BLaER1 treated with 17β-estradiol and CSF1 and Interleukin-3, amounts not matched to agents 10 nM and 100 nM (cell line): ENCODE data around the gene ATP5IF1.
A peak's percentile ranks its signal among the peaks of the same experiment; 100 is the strongest.

Experiments used
- H3K27ac ChIP-seq, 11 experiments: shearing (Covaris generic); formaldehyde crosslinking; 2 replicates each; pipeline ENCODE4 v1.8.1; 2022
- H3K27me3 ChIP-seq, 11 experiments: shearing (Covaris generic); formaldehyde crosslinking; 2 replicates each; pipeline ENCODE4 v1.8.1; 2022
- H3K36me3 ChIP-seq, 11 experiments: shearing (Covaris generic); formaldehyde crosslinking; 2 replicates each; pipeline ENCODE4 v1.8.1; 2022
- H3K4me1 ChIP-seq, 10 experiments: shearing (Covaris generic); formaldehyde crosslinking; 2 replicates each; pipeline ENCODE4 v1.8.1; 2022
- H3K4me2 ChIP-seq, 11 experiments: shearing (Covaris generic); formaldehyde crosslinking; 2 replicates each; pipeline ENCODE4 v1.8.1; 2022
- H3K4me3 ChIP-seq, 10 experiments: shearing (Covaris generic); formaldehyde crosslinking; 2 replicates each; pipeline ENCODE4 v1.8.1; 2022
- H3K9ac ChIP-seq, 11 experiments: shearing (Covaris generic); formaldehyde crosslinking; 2 replicates each; pipeline ENCODE4 v1.8.1; 2022
- H3K9me3 ChIP-seq, 11 experiments: shearing (Covaris generic); formaldehyde crosslinking; replicated peaks in 1 of 11; 2 replicates each; pipeline ENCODE4 v1.8.1; 2022
- H4K20me1 ChIP-seq, 11 experiments: shearing (Covaris generic); formaldehyde crosslinking; 2 replicates each; pipeline ENCODE4 v1.8.1; 2022
- Cebpa-rat ChIP-seq, 11 experiments: shearing (Covaris generic); IDR thresholded peaks; 2 replicates each; pipeline ENCODE4 v1.8.1; 2022

The ATP5IF1 gene

DNA sequence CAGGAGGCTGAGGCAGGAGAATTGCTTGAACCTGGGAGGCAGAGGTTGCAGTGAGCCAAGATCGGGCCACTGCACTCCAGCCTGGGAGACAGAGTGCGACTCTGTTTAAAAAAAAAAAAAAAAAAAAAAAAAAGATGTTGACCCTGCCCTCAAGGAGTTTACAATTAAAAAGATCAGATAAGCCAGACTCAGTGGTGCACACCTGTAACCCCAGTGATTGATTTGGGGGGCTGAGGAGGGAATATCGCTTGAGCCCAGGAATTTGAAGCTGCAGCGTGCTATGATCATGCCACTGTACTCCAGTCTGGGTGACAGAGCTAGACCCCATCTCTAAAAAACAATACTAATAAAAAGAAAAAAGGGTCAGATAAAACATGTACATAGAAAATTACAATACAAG lies 21.8 kb downstream of the ATP5IF1 start:
- H3K27me3 ChIP-seq = no peaks in the 10 kb centered on the region
- no peaks in the 10 kb centered on the region for H3K9me3 ChIP-seq
- H3K9ac ChIP-seq = no peak overlapping the region
- H3K27ac ChIP-seq = peak overlapping the region in 3 of 11 experiments; percentile 78 to 89 (median 87); a peak in 3 of 22 replicates
- no peak for TF ChIP-seq Cebpa-rat (IDR thresholded peaks at IDR 0.05)
- no peak overlapping the region for H3K4me3 ChIP-seq
- peaks cover 22 to 33% (median 30%) of the 10 kb centered on the region in 11 experiments; a peak in 21 of 22 replicates for H4K20me1 ChIP-seq
- peak overlapping the region in 6 of 11 experiments; percentile 68 to 96 (median 85); a peak in 8 of 22 replicates for H3K4me2 ChIP-seq
- H3K4me1 ChIP-seq = peaks cover 28 to 35% (median 33%) of the 10 kb centered on the region in 10 experiments
- no peaks in the 10 kb centered on the region for H3K36me3 ChIP-seq

DNA sequence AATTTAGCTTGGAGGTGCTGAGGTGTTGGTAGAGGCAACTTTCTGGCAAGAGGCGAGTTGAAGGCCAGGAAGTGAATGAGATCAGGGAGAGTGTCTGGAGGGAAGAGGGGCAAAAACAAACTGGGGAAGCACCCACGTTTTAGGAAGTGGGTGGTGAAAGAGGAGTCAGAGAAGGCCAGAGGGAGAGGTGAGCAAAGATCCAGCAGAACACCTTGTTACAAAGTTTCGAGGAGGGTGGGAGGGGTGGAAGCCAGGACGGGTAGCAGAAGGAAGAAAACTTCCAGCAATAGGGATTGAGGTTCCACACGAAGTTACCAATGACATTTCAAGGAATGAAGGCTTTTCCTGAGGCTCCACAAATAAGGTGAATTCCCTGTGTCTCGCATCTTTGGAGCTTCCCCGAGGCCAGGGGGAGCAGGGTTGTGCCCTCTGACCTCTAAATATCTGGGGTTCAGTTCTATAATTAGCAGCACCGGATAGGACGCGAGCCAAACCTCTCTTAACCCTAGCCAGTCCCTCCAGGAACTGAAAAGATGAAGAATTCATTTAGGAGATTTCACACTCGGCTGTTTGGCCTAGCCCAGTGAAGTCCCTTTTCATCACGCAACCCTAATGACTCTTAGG lies 22.8 kb downstream of the ATP5IF1 start:
- Histone ChIP-seq H3K27me3 (no peaks in the 10 kb centered on the region), H3K9ac (peak overlapping the region; percentile 32 to 97 (median 63); a peak in 19 of 22 replicates), H3K4me3 (peak overlapping the region in 8 of 10 experiments; percentile 10 to 100 (median 92); a peak in 12 of 20 replicates), H3K4me1 (peaks cover 28 to 46% (median 42%) of the 10 kb centered on the region in 10 experiments), H4K20me1 (peaks cover 32 to 43% (median 40%) of the 10 kb centered on the region in 11 experiments), H3K4me2 (peak overlapping the region; percentile 68 to 96 (median 76)), H3K27ac (peak overlapping the region; percentile 54 to 89 (median 69)), H3K36me3 (peaks cover 0 to 5% (median 0%) of the 10 kb centered on the region in 11 experiments; a peak in 1 of 22 replicates), H3K9me3 (no peaks in the 10 kb centered on the region)
- TF ChIP-seq Cebpa-rat (IDR thresholded peaks at IDR 0.05) = no peak; a peak in 2 of 22 replicates

DNA sequence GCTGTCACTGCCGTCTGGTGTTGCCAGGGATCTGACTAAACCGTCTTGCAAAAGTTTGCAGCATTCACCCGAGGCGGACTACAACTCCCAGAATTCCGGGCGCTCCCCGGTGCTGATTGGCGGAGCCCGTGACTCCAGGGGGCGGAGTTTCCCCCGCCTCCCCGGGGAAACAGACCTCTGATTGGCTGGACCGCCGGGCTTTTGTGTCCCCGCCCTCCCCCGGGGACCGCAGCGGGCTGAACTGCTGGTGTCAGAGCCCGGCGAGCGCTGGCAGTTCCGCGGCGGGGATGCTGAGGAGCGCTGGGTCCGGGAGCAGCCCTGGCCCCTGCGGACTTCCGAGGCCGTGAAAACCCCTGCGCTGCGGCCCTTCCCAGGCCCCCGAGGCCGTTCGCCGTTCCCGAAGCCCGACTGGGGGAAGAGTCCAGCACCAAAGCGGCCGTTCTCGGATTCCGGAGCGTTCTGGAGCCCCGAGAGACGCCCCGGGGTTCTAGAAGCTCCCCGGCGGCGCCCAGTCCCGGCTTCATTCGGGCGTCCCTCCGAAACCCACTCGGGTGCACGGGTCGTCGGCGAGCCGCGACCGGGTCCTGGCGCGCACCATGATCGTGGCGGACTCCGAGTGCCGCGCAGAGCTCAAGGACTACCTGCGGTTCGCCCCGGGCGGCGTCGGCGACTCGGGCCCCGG lies 23.5 kb downstream of the ATP5IF1 start, which contains the start of gene SESN2:
Gene SESN2 (plus strand): TSS at position 267 of the 682 bp plus-strand sequence. CDS start 330 bp downstream, at position 597.
- Histone ChIP-seq H4K20me1 (peaks cover 38 to 50% (median 47%) of the 10 kb centered on the region in 11 experiments), H3K9me3 (no peaks in the 10 kb centered on the region), H3K9ac (peak within 1 kb of the TSS; percentile 91 to 97 (median 93)), H3K4me2 (peak within 1 kb of the TSS; percentile 87 to 99 (median 96)), H3K27me3 (no peaks in the 10 kb centered on the region), H3K27ac (peak within 1 kb of the TSS; percentile 83 to 93 (median 87)), H3K4me1 (peaks cover 28 to 52% (median 44%) of the 10 kb centered on the region in 10 experiments), H3K36me3 (peaks cover 0 to 5% (median 0%) of the 10 kb centered on the region in 11 experiments; a peak in 1 of 22 replicates), H3K4me3 (peak within 1 kb of the TSS; percentile 91 to 100 (median 97))
- TF ChIP-seq Cebpa-rat (IDR thresholded peaks at IDR 0.05) = peak in 3 of 11 experiments; percentile 10 to 87 (median 37); a peak in 1 of 22 replicates

DNA sequence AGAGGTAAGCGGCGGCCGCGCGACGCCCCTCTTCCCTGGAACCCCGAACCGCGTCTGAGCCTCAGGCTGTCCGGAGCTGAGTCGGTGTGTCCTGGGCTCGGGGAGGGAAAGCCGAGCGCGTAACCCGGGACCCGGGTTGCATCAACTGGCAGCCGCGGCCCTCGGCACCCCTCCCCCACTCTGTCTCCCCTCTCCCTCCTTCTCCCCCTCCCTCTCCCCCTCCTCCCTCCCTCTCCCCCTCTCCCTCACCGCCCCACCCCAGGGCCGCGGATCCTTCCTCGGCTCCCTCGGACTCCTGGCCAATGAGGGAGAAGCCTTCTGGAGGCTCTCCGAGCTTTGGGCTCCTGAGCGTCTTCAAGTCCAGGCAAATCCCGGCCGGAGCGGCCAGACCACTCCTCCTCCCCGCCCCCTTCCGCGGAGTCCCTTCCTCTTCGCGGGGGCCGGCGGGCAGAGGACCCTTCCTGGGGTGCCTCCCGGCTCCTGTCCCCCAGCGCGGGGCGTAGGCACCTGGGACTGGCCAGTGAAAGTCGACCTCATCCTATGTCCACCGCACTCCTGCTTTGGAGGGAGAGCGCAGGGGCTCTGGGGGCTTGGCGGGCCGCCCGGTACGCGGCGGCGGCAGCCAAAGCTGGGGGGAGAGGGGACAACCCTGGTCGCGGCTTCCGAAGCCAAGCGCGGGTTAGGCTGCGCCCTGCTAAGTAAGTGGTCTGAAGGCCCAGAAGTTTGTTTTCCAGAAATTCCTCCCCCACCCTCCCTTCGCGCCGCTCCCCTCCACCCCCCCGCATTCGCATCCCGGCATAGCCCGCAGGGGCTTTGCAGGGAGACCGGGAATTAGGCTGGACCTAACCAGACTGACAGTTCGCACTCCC lies 24.2 kb downstream of the ATP5IF1 start:
- H3K27ac ChIP-seq = peak overlapping the region; percentile 83 to 93 (median 87)
- H4K20me1 ChIP-seq = peaks cover 46 to 57% (median 55%) of the 10 kb centered on the region in 11 experiments

DNA sequence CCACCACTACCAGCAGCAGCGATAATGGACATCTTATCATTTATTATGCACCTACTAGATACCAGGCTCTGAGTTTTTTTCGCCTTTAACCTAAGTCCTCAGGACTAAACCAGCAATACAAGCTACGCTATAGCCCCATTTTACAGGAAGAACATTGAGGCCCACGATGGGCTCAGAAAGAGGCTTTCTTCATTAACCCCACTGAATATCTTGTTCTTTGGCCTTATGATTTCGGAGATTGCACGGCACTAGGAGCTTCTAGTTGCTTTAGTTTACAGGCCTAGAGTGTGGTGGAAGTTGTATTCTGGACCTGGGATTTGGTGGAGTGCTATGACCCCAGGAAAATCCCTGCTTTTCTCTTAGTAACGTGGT lies 24.9 kb downstream of the ATP5IF1 start:
- peaks cover 52 to 64% (median 61%) of the 10 kb centered on the region in 11 experiments for H4K20me1 ChIP-seq
- peak overlapping the region; percentile 86 to 99 (median 95) for H3K4me2 ChIP-seq
- peaks cover 0 to 5% (median 0%) of the 10 kb centered on the region in 11 experiments; a peak in 1 of 22 replicates for H3K36me3 ChIP-seq
- no peak overlapping the region for H3K27ac ChIP-seq
- TF ChIP-seq Cebpa-rat (IDR thresholded peaks at IDR 0.05) = no peak
- no peaks in the 10 kb centered on the region for H3K27me3 ChIP-seq
- peak overlapping the region; percentile 73 to 97 (median 93); a peak in 21 of 22 replicates for H3K9ac ChIP-seq
- H3K9me3 ChIP-seq = no peaks in the 10 kb centered on the region
- peak overlapping the region; percentile 91 to 100 (median 97) for H3K4me3 ChIP-seq
- H3K4me1 ChIP-seq = peaks cover 28 to 64% (median 46%) of the 10 kb centered on the region in 10 experiments

More for the DNA sequence above, 24.2 kb downstream of the ATP5IF1 start:
- H3K9ac ChIP-seq = peak overlapping the region; percentile 91 to 97 (median 93)
- H3K36me3 ChIP-seq = peaks cover 0 to 5% (median 0%) of the 10 kb centered on the region in 11 experiments; a peak in 1 of 22 replicates
- peak overlapping the region; percentile 86 to 99 (median 95) for H3K4me2 ChIP-seq
- TF ChIP-seq Cebpa-rat (IDR thresholded peaks at IDR 0.05) = no peak
- peak overlapping the region; percentile 91 to 100 (median 97) for H3K4me3 ChIP-seq
- H3K27me3 ChIP-seq = no peaks in the 10 kb centered on the region
- no peaks in the 10 kb centered on the region for H3K9me3 ChIP-seq
- H3K4me1 ChIP-seq = peaks cover 28 to 59% (median 46%) of the 10 kb centered on the region in 10 experiments

DNA sequence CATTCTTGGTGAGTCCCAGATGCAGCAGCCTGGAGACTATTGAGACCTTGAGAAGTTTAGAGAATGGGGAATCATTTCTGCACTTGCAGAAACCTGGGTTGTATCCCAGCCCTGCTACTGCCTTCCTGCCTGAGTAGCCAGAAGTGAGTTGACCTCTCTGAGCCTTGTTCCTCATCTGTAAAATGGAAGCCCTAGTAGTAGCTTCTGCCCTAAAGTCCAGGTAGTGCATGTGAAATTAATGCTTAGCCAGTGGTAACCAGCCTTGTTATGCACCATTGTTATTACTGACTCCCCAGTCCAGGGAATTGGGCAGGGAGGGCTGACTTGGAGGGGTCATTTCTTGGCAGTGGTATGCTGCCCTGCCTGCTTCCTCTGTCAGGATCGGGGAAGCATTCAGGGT lies 29.0 kb downstream of the ATP5IF1 start:
- H3K27ac ChIP-seq = no peak overlapping the region
- H3K4me3 ChIP-seq = no peak overlapping the region
- no peaks in the 10 kb centered on the region for H3K27me3 ChIP-seq
- H3K4me2 ChIP-seq = peak overlapping the region in 2 of 11 experiments; percentile 9 to 30; a peak in 3 of 22 replicates
- peaks cover 93 to 99% (median 98%) of the 10 kb centered on the region in 11 experiments for H4K20me1 ChIP-seq
- H3K9ac ChIP-seq = no peak overlapping the region
- no peak for TF ChIP-seq Cebpa-rat (IDR thresholded peaks at IDR 0.05)
- H3K36me3 ChIP-seq = peaks cover under 1 to 19% (median 12%) of the 10 kb centered on the region in 11 experiments; a peak in 13 of 22 replicates
- H3K9me3 ChIP-seq = no peaks in the 10 kb centered on the region
- H3K4me1 ChIP-seq = peaks cover 46 to 81% (median 61%) of the 10 kb centered on the region in 10 experiments

DNA sequence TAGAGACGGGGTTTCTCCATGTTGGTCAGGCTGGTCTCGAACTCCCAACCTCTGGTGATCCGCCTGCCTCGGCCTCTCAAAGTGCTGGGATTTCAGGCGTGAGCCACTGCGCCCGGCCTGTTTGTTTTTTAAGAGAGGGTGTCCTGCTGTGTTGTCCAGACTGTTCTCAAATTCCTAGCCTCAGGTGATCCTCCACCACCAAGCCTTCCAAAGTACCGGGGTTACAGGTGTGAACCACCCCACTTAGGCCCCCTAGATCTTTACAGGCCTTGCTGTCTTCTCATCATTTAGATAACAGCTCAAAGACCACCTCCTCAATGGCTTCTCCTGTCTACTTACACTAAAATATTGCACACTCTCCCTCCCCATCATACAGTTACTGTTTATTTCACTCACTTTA lies 29.7 kb downstream of the ATP5IF1 start:
- peaks cover 91 to 100% (median 98%) of the 10 kb centered on the region in 11 experiments for H4K20me1 ChIP-seq
- H3K4me2 ChIP-seq = peak overlapping the region in 2 of 11 experiments; percentile 23 to 29; a peak in 1 of 22 replicates
- H3K27me3 ChIP-seq = no peaks in the 10 kb centered on the region

DNA sequence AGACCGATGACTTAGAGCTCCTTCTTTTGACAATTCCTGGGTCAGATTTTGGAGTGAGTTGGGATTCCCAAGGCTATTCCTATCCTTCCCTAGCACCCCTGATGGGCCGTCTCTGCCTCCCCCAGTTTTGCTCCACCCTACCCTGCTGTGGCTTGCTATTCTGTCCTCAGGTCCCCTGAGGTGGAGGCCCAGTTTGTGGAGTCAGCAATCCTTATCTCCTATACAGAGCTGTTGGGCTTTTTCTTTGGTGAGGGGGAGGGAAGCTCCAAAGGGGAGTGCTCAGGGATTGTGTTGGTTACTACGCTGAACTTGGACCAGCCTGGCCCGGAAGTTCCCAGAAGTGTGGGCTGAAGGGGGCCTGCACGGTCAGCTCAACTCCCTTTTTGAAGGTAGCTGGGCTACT lies 31.0 kb downstream of the ATP5IF1 start:
- no peaks in the 10 kb centered on the region for H3K27me3 ChIP-seq
- H3K9me3 ChIP-seq = no peaks in the 10 kb centered on the region
- peak overlapping the region; percentile 14 to 57 (median 43); a peak in 20 of 22 replicates for H3K4me2 ChIP-seq
- H4K20me1 ChIP-seq = peaks cover 79 to 100% (median 96%) of the 10 kb centered on the region in 11 experiments
- peaks cover 32 to 68% (median 47%) of the 10 kb centered on the region in 10 experiments for H3K4me1 ChIP-seq
- no peak for TF ChIP-seq Cebpa-rat (IDR thresholded peaks at IDR 0.05)
- no peak overlapping the region for H3K4me3 ChIP-seq
- H3K9ac ChIP-seq = peak overlapping the region in 2 of 11 experiments; percentile 3 to 44; a peak in 2 of 22 replicates
- peaks cover 20 to 39% (median 31%) of the 10 kb centered on the region in 11 experiments for H3K36me3 ChIP-seq
- no peak overlapping the region for H3K27ac ChIP-seq

More for the DNA sequence above, 29.7 kb downstream of the ATP5IF1 start:
- peaks cover 8 to 26% (median 18%) of the 10 kb centered on the region in 11 experiments; a peak in 19 of 22 replicates for H3K36me3 ChIP-seq
- H3K9me3 ChIP-seq = no peaks in the 10 kb centered on the region
- H3K4me3 ChIP-seq = no peak overlapping the region
- H3K4me1 ChIP-seq = peaks cover 45 to 81% (median 61%) of the 10 kb centered on the region in 10 experiments
- H3K9ac ChIP-seq = no peak overlapping the region
- no peak overlapping the region for H3K27ac ChIP-seq
- no peak for TF ChIP-seq Cebpa-rat (IDR thresholded peaks at IDR 0.05)
